Heart right ventricle (tissue), 16 donors: Measurements from ENCODE around the gene SOAT1. TPM values are rescaled to one million over a fixed set of nuclear protein-coding genes. Genes with fewer than 3 reads are reported as not detected.

ENCODE experiments used
- ATAC-seq, 8 donors: fragments of 200-7000 bp; cut with Tn5 transposase; one replicate each; pipeline ENCODE4 v1.9.1; 2020; ENCODE audit warnings: mild to moderate bottlenecking in 8 of 8, moderate library complexity in 8 of 8, moderate number of reproducible peaks in 1 of 8
- DNase-seq, 2 donors: peaks; one replicate each; pipeline ENCODE4 v3.0.0-alpha.2; 2020
- H3K27ac ChIP-seq, 10 donors: fragments of 200-600 bp; sonication (generic) in 2 of 10; one replicate each; pipeline versions ENCODE4 v1.5.0 to v1.8.0; 2020 to 2022; ENCODE audit warnings: mild to moderate bottlenecking in 3 of 10
- H3K27me3 ChIP-seq, 7 donors: fragments of 200-600 bp; one replicate each; pipeline ENCODE4 v1.8.0; 2021 to 2022; ENCODE audit warnings: mild to moderate bottlenecking in 2 of 7
- H3K36me3 ChIP-seq, 9 donors: fragments of 200-600 bp; sonication (generic) in 1 of 9; one replicate each; pipeline versions ENCODE4 v1.5.0 to v1.8.0; 2020 to 2022; ENCODE audit warnings: mild to moderate bottlenecking in 2 of 9
- H3K4me1 ChIP-seq, 9 donors: fragments of 200-600 bp; sonication (generic) in 1 of 9; one replicate each; pipeline versions ENCODE4 v1.5.0 to v1.8.0; 2020 to 2022; ENCODE audit warnings: mild to moderate bottlenecking in 4 of 9
- H3K4me3 ChIP-seq, 10 donors: fragments of 200-600 bp; sonication (generic) in 2 of 10; one replicate each; pipeline versions ENCODE4 v1.5.0 to v1.8.0; 2020 to 2022; ENCODE audit warnings: mild to moderate bottlenecking in 7 of 10, moderate library complexity in 2 of 10
- H3K9me3 ChIP-seq, 11 donors: fragments of 200-600 bp in 10 of 11; sonication (generic) in 2 of 11; one replicate each; pipeline versions ENCODE4 v1.5.0 to v1.8.0; 2013 to 2022; ENCODE audit warnings: mild to moderate bottlenecking in 2 of 11, control low read depth in 1 of 11, moderate library complexity in 1 of 11
- WGBS, 2 donors: extraction: QIAGEN DNeasy Blood & Tissue Kit; methylation state at CpG; one replicate each; pipeline ENCODE4 v1.1.7; 2013; ENCODE audit warnings: inconsistent platforms in 1 of 2; 5-methylcytosine and 5-hydroxymethylcytosine counted together
- intact Hi-C, 10 donors: fragments of 100-400 bp; cut with DNase I; formaldehyde crosslinking; loops; one replicate each; pipeline versions ENCODE4 v1.11.1 to v1.14.2; 2022
- polyA plus RNA-seq, 2 donors: library from polyadenylated mRNA; stranded (reverse); fragments of 200-250 nt; gene quantifications; one replicate each; pipeline ENCODE4 v1.2.3, GENCODE V29; 2013
- total RNA-seq, 10 donors: library from RNA; stranded (reverse); fragmentation: NEBNext Ultra II Directional in 3 of 10; extraction: Animal tissue kit (Norgen Biotek cat#: 25700) in 3 of 10; gene quantifications; one replicate each; pipeline versions ENCODE4 v1.2.1 to v1.2.4, GENCODE V29; 2021 to 2023
- TF ChIP-seq, protein P1 (sequence below), 9 donors: fragments of 200-600 bp; sonication (generic) in 2 of 9; IDR thresholded peaks; one replicate each; pipeline versions ENCODE4 v1.5.0 to v1.8.0; 2021 to 2022; ENCODE audit warnings: antibody characterized with exemption in 9 of 9, mild to moderate bottlenecking in 5 of 9, moderate library complexity in 1 of 9
- donor health status: Arrhythmogenic right ventricular cardiomyopathy.
- donor health status: ischemic (EF 13 %, LVEDD 7.1; RV severe dilation, severe dysfunction).
- donor health status: healthy with polysubstance abuse.
- donor health status: DM: no; HTN: yes; CAD: no.
- donor health status: DM: no; HTN: no; CAD: no.
- donor health status: ischemic (EF 25% LVEDD 6.9; RV normal size, moderate dysfunction).
- donor health status: ischemic (EF 25% LVEDD 5.7; RV mildly dilated, moderate dysfunction).
- donor health status: healthy.
- donor health status: DM: yes; HTN: yes; CAD: no.
- donor health status: Ischemic cardiomyopathy.
- donor health status: ischemic (EF 35%, LVEDD 5.7; RV mildly dilated, moderate dysfunction).
- donor health status: nonischemic (EF 11% LVEDD 7.7; RV severe dilation, severe dysfunction).
- donor health status: DM: yes; HTN: yes; CAD: no.
- donor health status: PGD.
- donor health status: ischemic (EF 29% LVEDD 5.4; RV normal size, mild dysfunction).
- donor health status: nonischemic (EF 23%, LVEDD 6.1; RV moderate dilation, normal function).

Gene SOAT1
- total and polyA plus RNA-seq, 12 donors, result 2.6 to 19.4 (median 7.1) TPM

DNA sequence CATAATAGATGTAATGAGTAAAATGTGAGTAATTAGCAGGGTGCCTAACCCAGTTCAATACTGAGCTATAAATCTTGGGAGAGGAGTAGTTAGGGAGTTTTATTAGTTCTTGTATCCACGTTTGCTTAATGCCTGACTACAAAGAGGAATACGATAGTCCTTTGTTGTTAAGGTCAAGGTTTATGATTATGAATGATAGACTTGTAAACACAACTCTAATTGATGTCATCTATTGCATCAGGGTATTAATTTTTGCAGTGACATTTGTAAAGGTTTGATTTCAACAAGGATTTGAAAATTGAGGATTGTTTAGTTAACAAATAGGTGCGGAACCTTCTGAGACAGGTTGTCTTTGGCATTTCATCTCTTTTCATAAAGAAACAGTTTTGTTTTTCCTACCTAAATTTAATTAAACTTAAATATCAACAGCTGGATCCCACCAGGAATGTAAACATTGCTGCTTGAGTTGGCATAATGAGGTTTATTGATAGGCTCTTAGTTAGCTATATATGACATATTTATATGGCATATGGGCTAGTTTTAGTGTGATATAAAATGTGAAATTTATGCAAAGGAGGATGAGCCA lies 9.7 kb downstream of the SOAT1 start:
- intact Hi-C loops, result no loop called here
- Histone ChIP-seq H3K4me1 (peaks cover 0 to 23% (median 0%) of the 10 kb centered on the region in 9 donors), H3K4me3 (no peak overlapping the region), H3K27ac (no peak overlapping the region), H3K36me3 (peaks cover 0 to 58% (median 4%) of the 10 kb centered on the region in 9 donors), H3K27me3 (no peaks in the 10 kb centered on the region), H3K9me3 (no peaks in the 10 kb centered on the region)
- 94 to 98% methylated on average over 3 of the region's 3 CpGs for WGBS, 2 donors
- DNase-seq (no peak), ATAC-seq (no peak)
- TF ChIP-seq, protein P1, sequence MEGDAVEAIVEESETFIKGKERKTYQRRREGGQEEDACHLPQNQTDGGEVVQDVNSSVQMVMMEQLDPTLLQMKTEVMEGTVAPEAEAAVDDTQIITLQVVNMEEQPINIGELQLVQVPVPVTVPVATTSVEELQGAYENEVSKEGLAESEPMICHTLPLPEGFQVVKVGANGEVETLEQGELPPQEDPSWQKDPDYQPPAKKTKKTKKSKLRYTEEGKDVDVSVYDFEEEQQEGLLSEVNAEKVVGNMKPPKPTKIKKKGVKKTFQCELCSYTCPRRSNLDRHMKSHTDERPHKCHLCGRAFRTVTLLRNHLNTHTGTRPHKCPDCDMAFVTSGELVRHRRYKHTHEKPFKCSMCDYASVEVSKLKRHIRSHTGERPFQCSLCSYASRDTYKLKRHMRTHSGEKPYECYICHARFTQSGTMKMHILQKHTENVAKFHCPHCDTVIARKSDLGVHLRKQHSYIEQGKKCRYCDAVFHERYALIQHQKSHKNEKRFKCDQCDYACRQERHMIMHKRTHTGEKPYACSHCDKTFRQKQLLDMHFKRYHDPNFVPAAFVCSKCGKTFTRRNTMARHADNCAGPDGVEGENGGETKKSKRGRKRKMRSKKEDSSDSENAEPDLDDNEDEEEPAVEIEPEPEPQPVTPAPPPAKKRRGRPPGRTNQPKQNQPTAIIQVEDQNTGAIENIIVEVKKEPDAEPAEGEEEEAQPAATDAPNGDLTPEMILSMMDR (IDR thresholded peaks at IDR 0.05), result no peak

- no peak for DNase-seq
- intact Hi-C loops, result no loop called here
- H3K36me3 ChIP-seq, result peaks cover 0 to 67% (median 4%) of the 10 kb centered on the region in 9 donors
- H3K4me1 ChIP-seq, result peaks cover 0 to 8% (median 0%) of the 10 kb centered on the region in 9 donors
- TF ChIP-seq, protein P1 (IDR thresholded peaks at IDR 0.05), result no peak
- H3K27me3 ChIP-seq, result no peaks in the 10 kb centered on the region
- no peak overlapping the region for H3K27ac ChIP-seq
- H3K9me3 ChIP-seq, result no peaks in the 10 kb centered on the region
- no peak overlapping the region for H3K4me3 ChIP-seq
- WGBS, 2 donors, result 81 to 94% methylated on average over 1 of the region's 1 CpG
- ATAC-seq, result no peak
Measured at GRCh38 chr1:179305450-179305849, 11.9 kb downstream of the SOAT1 start.

- ATAC-seq, result no peak
- TF ChIP-seq, protein P1 (IDR thresholded peaks at IDR 0.05), result no peak
- Histone ChIP-seq H3K36me3 (peaks cover 0 to 63% (median 0%) of the 10 kb centered on the region in 9 donors), H3K27me3 (no peaks in the 10 kb centered on the region), H3K4me1 (peaks cover 0 to 12% (median 0%) of the 10 kb centered on the region in 9 donors), H3K27ac (peak overlapping the region in 1 of 10 donors; percentile 41), H3K9me3 (no peaks in the 10 kb centered on the region), H3K4me3 (no peak overlapping the region)
- intact Hi-C loops, result no loop called here
- WGBS, 2 donors, result 66 to 82% methylated on average over 3 of the region's 3 CpGs
- no peak for DNase-seq
Measured at GRCh38 chr1:179310291-179310690, 16.7 kb downstream of the SOAT1 start.

DNA sequence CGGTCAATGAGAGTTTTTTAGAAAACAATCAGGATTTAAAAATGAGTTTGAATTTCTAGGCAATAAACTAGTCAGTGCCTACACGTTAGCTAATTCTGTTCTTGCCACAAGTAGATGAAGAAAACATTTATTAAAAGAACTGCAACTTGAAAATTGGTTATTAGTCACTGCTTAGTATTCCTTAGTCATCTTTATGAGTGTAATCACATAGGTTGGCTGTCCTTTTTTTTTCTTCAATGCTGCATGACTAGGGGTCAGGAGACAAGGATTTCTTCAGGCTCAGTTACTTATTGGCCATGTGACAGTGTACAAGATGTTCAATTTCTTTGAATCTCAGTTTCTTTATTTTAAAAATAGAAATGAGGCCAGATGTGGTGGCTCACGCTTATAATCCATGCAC lies 17.1 kb downstream of the SOAT1 start:
- Histone ChIP-seq H3K36me3 (peaks cover 0 to 59% (median 0%) of the 10 kb centered on the region in 9 donors), H3K4me1 (peaks cover 0 to 12% (median 0%) of the 10 kb centered on the region in 9 donors), H3K9me3 (no peaks in the 10 kb centered on the region), H3K27me3 (no peaks in the 10 kb centered on the region), H3K4me3 (no peak overlapping the region), H3K27ac (peak overlapping the region in 1 of 10 donors; percentile 54)
- peak in 3 of 8 donors; percentile 20 to 67 (median 60) for ATAC-seq
- TF ChIP-seq, protein P1 (IDR thresholded peaks at IDR 0.05), result no peak
- 81 to 83% methylated on average over 3 of the region's 3 CpGs for WGBS, 2 donors
- intact Hi-C loops, result no loop called here
- DNase-seq, result no peak
